ENCODE data around the gene KRT16.
"Not testable (repeated sequence)": the region's sequence is repeated elsewhere in the genome, so short reads cannot be mapped to it uniquely, and the experiment has no call there.

The KRT16 gene

DNA sequence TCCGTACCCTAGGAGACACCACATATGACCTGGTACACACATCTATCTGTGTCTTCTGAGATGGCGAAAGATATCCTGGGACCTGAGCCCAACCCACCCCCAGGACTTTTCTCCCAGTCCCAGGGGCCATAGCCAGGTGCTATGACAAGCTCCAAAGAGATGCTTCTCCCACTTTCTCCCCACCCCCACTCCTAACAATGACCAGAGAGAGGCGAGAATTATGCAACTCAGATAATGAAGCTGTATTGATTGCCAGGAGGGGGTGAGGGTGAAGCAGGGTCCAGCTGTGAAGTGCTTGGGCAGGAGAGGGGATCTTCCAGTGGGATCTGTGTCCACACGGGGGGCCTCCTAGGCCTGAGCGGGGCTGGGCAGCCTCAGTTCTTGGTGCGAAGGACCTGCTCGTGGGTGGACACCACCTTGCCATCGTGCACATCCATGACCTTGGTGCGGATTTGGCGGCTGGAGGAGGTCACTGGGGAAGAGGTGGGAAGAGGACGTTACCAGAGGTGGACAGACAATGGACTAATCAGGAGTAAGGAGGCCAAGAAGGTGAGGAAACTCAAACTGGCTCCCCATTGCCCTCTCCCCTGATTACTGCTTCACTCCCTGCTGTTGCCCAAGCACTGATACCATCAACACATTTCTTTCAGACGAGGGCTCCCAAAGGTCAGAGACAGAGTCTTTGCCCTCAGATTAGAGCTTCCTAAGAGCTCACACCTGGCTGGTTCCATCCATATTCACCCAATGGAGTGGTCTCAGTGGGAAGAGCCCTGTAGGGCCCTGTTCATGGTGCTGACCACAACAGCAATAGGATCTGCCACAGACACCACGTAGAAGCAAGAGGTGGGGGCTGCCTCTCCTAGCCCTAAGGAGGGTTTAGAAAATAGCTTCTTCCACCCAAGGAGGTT, 30.3 kb downstream of the KRT16 start:
- not testable (repeated sequence) for DNase-seq

DNA sequence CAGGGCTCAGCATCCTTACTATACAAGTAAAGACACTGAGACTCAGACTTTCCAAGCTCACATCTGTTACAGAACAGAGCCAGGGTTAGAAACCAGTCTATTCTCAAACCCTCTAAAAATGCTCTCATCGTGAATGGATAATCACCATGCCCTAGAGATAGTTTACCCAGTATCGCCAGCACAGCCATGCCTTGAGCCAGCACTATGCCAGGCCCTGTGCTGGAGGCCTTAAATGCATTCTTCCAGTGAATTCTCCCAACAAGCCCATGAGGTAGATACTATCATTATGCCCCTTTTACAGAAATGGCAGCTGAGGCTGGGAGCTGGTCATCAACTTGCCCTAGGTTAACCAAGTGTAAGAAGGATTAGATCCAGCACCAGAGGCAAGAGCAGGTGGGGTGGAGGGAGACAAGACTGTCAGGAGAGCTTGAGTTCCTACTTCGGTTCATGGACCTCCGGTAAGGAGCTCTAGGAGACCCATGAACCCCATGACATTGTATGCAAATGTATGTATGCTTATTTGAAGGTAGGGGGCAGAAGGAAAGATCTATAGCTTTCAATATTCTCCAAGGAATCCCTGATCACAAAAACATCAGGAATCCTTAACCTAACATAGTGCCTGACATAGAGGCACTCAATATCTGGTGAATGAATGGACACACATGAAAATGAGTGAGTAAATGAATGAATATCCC, 31.1 kb downstream of the KRT16 start:
- DNase-seq: no peak

DNA sequence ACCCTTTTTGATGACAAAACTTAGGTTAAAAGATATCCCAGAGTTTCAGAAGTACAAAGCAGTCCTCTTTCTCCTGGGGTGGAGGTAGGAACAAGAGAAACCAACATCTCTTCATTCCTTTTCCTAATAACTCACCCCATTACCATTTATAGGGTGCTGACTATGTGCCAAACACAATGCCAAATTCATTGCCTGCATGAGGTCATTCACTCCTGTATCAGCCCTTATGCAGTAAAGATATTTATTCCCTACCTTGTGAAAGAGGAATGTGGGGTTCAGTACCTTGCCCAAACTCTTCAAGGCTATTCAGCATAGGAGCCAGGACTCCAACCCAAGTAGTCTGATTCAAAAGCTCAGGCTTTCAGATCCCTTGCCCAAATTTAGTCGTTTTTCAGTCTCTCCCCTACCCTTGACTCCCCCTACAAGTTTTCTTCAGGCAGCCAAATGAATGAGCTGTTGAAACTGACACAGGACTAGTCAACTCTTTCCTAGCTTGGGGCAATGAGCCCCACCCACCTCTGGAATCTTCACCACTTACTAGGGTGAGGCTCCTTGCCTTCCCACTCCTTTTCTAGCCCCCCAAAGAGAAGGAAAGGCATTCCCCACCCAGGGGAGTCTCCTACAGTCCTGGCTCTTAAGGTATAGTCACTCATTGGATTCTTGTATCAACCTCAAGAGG, 31.7 kb downstream of the KRT16 start:
- no peak for DNase-seq

GRCh38 chr17:41580244-41580575, 32.4 kb downstream of the KRT16 start:
- DNase-seq: no peak

GRCh38 chr17:41579484-41580243, 32.9 kb downstream of the KRT16 start:
- no peak for DNase-seq

GRCh38 chr17:41578971-41579370, 33.6 kb downstream of the KRT16 start:
- no peak for DNase-seq

DNA sequence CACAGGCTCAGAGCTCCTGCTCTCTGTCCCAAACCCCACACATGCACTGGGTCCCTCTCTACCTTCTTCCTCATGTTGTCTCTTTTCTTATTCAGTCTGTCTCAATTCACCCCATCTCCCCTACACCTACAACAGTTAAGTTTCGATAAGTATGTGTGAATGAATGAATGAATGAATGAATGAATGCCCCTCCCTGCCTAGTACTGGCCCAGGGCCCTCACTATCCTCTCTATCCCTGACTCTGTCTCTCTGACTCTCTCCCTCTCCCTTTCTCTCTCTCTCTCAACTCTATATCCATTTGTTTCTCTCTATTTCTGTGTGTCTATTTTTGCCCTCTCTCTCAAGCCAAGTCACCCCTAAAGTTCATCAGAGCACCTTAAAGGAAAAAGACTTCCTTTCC, 34.0 kb downstream of the KRT16 start:
- no peak for DNase-seq

DNA sequence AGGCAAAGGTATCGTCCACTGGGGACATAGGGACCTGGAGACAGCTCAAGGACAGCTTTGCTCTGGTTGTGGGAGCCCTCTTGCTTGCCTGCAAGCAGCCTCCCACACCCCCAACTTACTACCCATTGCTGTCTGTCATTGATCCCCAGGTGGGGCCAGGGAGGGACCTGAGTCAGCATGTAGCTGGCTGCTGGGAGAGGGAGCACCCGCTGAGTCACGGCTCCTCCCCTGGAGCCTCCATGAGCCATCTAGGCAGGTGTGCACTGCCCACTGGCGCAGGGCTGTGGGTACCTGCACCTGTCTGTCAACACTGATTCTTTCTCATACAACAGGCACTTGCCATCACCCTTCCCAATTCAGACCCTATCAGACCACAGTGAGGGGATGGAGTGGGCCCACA, 35.8 kb downstream of the KRT16 start:
- DNase-seq: not testable (repeated sequence)

DNA sequence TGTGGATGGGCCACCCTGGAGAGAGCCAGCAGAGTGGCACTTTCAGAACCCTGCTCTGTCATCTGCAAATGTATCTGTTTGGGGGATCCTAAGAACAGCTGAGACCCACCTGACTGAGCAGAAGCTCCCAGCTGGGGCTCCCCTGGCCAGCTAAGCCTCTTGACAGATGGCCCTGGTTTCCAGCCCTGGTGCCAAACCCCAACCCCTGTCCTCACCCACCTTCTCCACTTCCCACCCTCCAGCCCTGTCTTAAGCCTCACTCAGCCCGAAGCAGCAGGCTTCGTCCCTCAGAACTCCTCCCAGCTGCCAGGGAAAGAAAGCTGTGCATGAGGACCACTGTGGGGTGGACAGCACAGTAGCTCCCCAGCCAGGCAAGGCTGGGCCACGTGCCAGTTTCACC, 37.2 kb downstream of the KRT16 start:
- no peak for DNase-seq

DNA sequence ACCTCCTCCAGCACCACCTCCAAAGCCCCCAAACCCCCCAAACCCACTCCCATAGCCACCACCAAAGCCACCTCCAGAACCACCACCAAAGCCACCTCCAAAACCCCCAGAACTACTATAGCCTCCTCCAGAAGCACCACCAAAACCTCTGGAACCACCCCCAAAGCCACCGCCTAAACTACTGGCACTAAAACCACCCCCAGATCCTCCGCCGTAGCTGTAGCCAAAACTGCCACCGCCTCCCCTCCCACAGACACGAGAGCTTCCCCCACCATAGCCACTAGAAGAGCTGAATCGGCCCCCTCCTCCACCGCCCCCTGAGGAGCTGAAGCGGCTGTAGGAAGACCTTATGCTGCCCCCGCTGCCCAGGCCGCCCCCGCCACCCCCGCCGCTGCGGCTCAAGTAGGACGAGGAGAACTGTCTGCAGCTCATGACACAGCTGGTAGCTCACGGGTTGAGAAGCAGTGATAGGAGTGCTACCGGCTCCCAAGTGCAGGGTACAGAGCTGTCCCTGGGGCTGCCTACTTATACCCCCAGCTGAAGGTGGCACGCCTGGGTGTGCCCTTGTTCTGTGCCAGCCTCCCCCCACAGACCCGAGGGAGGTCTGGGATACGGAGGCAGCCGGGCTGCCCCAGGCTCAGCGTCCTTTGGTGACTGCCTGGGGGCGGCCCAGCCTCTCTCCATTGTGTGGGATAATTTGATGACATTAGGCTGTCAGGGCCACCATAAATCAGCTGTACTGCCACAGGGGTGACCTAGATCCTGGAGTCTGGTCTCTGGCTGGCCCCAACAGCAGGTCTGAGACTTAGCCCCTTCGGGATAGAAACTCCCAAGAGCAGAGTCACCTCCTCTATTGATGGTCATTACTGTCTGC, 40.8 kb downstream of the KRT16 start, which contains the start of gene KRT9:
Gene KRT9, minus strand, starts transcription at position 499 of the 874 bp plus-strand sequence. Its CDS starts 67 bp downstream, at position 432.
- DNase-seq: no peak

DNA sequence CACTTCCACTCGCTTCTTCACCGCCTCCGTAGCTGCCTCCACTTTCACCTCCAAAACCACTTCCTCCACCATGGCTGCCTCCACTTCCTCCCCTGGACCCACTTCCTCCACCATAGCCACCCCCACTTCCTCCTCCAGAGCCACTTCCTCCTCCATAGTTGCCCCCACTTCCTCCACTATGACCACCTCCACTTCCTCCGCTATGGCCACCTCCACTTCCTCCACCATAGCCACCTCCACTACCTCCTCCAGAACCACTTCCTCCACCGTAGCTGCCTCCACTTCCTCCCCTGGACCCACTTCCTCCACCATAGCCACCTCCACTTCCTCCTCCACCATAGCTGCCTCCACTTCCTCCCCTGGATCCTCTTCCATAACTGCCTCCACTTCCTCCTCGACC, 45.2 kb downstream of the KRT16 start:
- DNase-seq: no peak

GRCh38 chr17:41565338-41565737, 47.2 kb downstream of the KRT16 start:
- no peak for DNase-seq

DNA sequence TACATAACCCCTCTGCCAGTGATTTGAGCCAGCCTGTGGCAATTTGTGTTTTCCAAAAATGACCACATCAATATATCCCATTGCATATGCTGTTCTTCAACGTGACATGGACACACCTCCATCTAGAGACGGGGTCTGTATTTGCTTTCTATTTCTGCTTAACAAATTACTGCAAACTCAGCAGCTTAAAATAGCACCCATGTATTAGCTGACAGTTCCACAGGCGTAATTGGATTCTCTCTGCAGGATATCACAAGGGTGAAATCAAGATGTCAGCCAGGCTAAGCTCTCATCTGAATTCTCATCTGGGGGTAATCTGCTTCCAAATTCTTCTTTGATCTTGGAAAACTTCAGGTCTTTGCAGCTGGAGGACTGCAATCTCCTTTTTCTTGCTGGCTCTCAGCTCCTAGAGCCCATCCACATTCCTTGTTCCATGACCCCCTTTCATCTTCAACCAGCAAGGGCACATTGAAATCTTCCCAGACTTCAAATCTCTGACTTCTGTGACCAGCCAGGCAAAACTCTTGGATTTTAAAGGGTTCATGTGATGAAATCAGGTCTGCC, 48.9 kb downstream of the KRT16 start:
- no peak for DNase-seq

DNA sequence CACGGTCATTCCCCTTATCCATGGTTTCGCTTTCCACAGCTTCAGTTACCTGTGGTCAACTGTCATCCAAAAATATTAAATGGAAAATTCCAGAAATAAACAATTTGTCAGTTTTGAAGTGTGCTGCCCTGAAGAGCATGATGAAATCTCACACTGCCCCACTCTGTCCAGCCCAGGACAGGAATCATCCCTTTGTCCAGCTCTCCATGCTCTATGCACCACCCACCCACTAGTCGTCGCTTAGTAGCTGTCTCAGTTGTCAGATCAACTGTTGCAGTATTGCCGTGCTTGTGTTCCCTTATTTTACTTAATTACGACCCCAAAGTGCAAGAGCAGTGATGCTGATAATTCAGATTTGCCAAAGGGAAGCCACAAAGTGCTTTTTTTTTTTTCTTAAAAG, 51.0 kb downstream of the KRT16 start:
- DNase-seq: no peak

Data from cerebellar nuclear complex (tissue), 1 donor.